ENCODE data around the gene SNRK. TPM values are rescaled to one million over a fixed set of nuclear protein-coding genes. Genes with fewer than 3 reads are reported as not detected.
A peak's percentile ranks its signal among the peaks of the same experiment; 100 is the strongest.

SNRK gene
- total RNA-seq, 1 donor from 2014 or later = 23.6 TPM

- Mint-ChIP-seq H3K27ac (peak overlapping the region; percentile 5), H3K4me3 (no peak overlapping the region), H3K36me3 (peaks cover 19% of the 10 kb centered on the region), H3K4me1 (ENCODE audit: unreplicated experiment) (peaks cover 14% of the 10 kb centered on the region), H3K27me3 (no peaks in the 10 kb centered on the region), H3K9me3 (no peaks in the 10 kb centered on the region)
- no peak for TF ChIP-seq CTCF (conservative IDR thresholded peaks at IDR 0.05)
- DNase-seq (ENCODE audit: extremely low spot score, unreplicated experiment) = no peak
Observed at GRCh38 chr3:43316783-43317460, 30.6 kb downstream of the SNRK start.

DNA sequence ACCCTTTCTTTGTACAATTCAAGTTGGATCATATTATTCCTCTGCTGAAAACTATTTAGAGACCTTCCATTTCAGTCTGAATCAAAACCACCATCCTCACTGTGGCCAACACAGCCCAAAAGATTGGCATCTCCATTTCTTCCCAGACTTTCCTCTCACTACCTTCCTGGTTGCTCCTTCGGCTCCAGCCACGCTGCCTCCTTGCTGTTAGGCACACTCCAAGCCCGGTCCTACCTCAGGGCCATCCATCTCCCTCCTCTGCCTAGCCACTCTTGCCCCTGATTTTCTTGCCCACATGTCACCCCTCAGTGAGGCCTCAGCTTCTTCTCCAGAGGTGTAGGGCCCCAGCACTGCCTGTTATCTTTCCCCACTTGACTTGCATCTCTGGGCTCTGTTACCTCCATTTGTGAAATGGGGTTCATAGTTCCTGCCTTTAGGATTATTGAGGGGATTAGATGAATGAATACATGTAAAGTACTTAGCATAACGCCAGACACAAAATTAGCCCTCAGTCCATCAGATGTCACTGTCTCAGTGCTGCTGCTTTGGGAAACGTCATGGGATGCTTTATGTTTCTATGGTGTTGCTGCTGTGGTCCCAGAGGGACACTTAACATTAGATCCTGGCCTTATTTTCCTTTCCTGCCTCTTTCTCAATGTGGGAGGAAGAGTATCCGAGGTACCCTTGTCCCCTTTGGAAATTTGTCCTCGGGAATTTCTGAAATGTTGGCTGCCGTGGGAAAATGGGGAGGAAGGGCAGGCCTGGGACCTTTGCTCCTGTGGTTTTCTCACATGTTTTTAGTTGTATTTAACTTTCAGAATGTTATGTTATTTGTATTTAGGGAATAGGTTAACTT is 31.3 kb downstream of the SNRK start:
- no peak for TF ChIP-seq CTCF (conservative IDR thresholded peaks at IDR 0.05)
- Mint-ChIP-seq H3K27me3 (no peaks in the 10 kb centered on the region), H3K27ac (peak overlapping the region; percentile 5), H3K4me1 (ENCODE audit: unreplicated experiment) (peaks cover 14% of the 10 kb centered on the region), H3K4me3 (no peak overlapping the region), H3K36me3 (peaks cover 21% of the 10 kb centered on the region), H3K9me3 (no peaks in the 10 kb centered on the region)
- no peak for DNase-seq (ENCODE audit: extremely low spot score, unreplicated experiment)

GRCh38 chr3:43319376-43319775 is 33.0 kb downstream of the SNRK start:
- Mint-ChIP-seq H3K27me3 (no peaks in the 10 kb centered on the region), H3K27ac (no peak overlapping the region), H3K4me1 (ENCODE audit: unreplicated experiment) (peaks cover 14% of the 10 kb centered on the region), H3K4me3 (no peak overlapping the region), H3K36me3 (peaks cover 19% of the 10 kb centered on the region), H3K9me3 (no peaks in the 10 kb centered on the region)
- TF ChIP-seq CTCF (conservative IDR thresholded peaks at IDR 0.05) = no peak
- DNase-seq (ENCODE audit: extremely low spot score, unreplicated experiment) = no peak

- Mint-ChIP-seq H3K27ac (no peak overlapping the region), H3K36me3 (peaks cover 19% of the 10 kb centered on the region), H3K9me3 (no peaks in the 10 kb centered on the region), H3K27me3 (no peaks in the 10 kb centered on the region), H3K4me1 (ENCODE audit: unreplicated experiment) (peaks cover 14% of the 10 kb centered on the region), H3K4me3 (no peak overlapping the region)
- DNase-seq (ENCODE audit: extremely low spot score, unreplicated experiment) = no peak
- no peak for TF ChIP-seq CTCF (conservative IDR thresholded peaks at IDR 0.05)
Observed at GRCh38 chr3:43319794-43320193, 33.5 kb downstream of the SNRK start.

DNA sequence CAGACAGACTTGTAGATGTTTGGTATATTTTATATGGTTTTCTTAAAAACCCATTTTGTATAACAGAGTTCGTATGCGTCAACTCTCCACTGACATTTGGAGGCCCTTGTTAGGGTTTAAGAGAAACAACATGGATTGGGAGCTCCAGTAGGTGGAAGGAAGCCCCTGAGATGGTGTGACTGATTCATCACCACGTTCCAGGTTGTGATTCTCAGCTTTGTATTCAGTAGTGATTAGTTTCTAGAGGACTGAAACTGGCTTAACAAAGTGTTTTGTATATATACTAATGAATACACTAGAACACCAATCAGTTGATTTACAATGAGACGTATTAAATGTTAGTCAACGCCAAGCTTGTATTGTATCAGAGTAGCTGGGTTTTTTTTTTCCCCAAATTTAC is 33.9 kb downstream of the SNRK start:
- Mint-ChIP-seq H3K9me3 (no peaks in the 10 kb centered on the region), H3K4me3 (no peak overlapping the region)

More for the DNA sequence above, 33.9 kb downstream of the SNRK start:
- Mint-ChIP-seq H3K27me3 (no peaks in the 10 kb centered on the region), H3K36me3 (peaks cover 19% of the 10 kb centered on the region), H3K27ac (no peak overlapping the region), H3K4me1 (ENCODE audit: unreplicated experiment) (peaks cover 15% of the 10 kb centered on the region)
- no peak for TF ChIP-seq CTCF (conservative IDR thresholded peaks at IDR 0.05)
- DNase-seq (ENCODE audit: extremely low spot score, unreplicated experiment) = no peak
